HG02943 (cell line): ENCODE measurements around the gene PHTF2.

ENCODE experiments used
- ATAC-seq: cut with Tn5 transposase; IDR thresholded peaks from one replicate; pipeline ENCODE4 v1.9.1; 2021; ENCODE audit warnings: mild to moderate bottlenecking, low read depth, moderate library complexity; ENCODE audit not compliant: unreplicated experiment

The PHTF2 gene

GRCh38 chr7:77917500-77918262 lies 119.1 kb downstream of the PHTF2 start:
- no peak for ATAC-seq

GRCh38 chr7:77918676-77919075 lies 120.1 kb downstream of the PHTF2 start:
- no peak for ATAC-seq

DNA sequence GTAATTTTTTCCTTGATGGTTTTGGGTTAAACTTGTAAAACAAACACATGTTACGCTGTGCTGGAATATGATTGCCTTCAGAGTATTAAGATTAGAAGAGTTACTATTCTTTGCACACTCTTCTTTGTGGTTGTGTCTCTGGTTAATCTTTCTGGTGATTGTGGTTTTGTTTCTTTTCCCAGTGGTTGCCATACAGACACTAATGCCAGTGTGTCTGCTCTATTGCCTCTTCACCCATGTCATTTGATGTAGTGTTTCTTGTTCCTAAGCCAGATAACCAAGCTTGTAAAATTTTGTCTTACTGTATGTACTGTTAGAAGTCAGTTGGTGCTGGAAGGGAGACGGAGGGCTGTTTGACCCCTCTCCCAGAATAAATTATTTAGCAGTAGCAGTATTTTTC lies 124.8 kb downstream of the PHTF2 start:
- ATAC-seq = no peak

DNA sequence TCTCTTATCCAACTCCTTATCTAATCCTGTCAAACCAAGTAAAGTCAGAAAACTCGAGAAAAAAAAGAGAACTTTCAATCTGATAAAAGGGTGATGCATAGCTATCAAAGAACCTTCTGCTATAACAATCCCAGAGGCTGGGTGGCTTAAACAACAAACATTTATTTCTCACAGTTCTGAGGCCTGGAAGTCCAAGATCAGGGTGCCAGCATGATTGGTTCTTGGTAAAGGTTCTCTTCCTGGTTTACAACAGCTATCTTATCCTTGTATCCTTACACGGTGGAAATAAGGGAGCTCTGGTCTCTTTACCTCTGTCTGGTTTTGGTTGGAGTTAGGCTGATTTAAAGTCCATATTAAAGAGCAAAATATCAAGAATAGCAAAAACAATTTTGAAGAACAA lies 131.9 kb downstream of the PHTF2 start:
- no peak for ATAC-seq

DNA sequence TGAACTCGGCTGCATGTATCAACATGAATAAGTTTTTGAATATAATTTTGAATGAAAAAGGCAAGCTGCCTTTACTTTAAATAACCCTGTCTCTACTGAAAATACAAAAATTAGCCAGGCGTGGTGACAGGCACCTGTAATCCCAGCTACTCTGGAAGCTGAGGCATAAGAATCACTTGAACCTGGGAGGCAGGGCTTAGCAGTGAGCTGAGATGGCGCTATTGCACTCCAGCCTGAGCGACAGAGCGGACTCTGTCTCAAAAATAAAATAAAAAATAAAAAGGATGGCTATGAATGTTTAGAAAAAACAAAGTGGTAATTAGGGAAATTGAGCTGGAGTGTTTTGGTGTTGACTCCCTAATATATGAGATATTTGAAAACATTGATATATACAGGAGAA lies 133.3 kb downstream of the PHTF2 start:
- ATAC-seq = no peak

DNA sequence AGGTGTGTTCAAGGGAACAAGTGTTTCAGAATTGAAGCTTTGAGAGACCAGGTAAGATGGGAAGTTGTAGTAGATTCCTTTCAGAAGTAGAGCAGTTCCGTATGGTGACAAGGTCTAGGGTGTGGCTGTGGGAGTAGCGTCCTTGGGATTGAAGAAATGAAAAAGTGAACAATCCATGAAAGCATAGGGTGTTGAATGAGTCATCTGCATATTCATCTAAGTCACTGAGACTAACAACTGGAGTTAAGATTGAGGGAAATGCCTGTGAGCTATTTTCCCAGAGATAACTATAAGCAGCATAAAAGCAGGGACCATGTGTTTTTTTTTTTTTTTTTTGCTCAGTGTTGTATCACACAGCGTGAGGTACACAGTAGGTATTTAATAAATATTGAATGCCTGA lies 134.8 kb downstream of the PHTF2 start:
- no peak for ATAC-seq

GRCh38 chr7:77935652-77936348 lies 137.2 kb downstream of the PHTF2 start:
- ATAC-seq = no peak

- ATAC-seq = no peak
These were observed 142.1 kb downstream of the PHTF2 start for GRCh38 chr7:77940647-77941046.

DNA sequence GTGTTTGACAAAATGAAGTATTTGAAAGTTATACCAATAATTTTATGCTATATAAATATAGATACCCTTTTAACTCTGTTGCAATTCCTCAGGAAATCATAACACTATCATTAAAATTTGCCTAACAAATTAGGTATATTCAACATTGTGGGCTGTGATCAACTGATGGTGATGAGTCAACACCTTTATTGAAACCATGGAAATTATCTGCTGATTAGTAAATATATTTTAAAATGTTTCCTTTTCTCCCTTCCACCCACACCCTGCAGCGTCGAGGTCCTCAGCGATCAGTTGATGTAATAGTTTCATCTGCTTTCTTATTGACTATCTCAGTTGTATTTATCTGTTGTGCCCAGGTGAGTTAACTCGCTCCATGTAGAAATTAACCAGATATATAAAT lies 143.9 kb downstream of the PHTF2 start:
- ATAC-seq = no peak

GRCh38 chr7:77944183-77945182 lies 145.9 kb downstream of the PHTF2 start:
- ATAC-seq = no peak

DNA sequence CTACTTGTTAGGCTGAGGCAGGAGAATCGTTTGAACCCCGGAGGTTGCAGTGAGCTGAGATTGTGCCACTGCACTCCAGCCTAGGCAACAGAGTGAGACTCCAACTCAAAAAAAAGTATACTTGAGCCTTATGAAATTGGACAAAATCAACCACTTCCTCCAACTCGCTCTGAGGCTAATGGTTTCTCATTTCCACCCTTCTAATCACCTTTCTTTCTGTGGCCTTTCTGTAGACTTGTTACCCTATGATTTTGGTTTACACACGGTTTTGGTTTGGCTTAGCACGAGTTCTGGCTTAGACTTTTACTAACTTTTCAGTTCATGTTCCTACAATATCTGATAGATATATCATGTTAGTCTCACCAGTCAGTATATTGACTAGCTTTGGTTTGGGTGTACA lies 152.0 kb downstream of the PHTF2 start:
- no peak for ATAC-seq

- no peak for ATAC-seq
These were observed 156.4 kb downstream of the PHTF2 start for GRCh38 chr7:77954773-77955555.

GRCh38 chr7:77958436-77958835 lies 159.9 kb downstream of the PHTF2 start:
- no peak for ATAC-seq

DNA sequence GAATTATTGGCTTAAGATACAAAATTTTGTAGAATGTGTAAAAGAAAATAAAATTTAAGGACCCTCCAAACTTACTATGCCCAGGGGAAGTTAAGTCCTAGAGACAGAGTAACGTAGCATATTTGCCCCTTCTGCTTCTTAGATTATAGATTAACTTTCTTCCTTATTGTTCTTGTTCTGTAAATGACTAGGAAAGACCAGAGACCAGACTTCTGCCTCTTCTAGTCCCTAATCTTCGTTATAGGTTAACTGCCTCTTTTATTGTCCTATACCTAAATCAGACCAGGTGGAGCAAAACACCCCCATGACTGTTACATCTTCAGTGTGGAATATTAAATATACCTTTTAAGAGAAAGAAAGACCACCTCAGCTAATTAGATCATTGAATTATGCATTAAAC lies 160.5 kb downstream of the PHTF2 start:
- no peak for ATAC-seq

GRCh38 chr7:77960336-77960735 lies 161.8 kb downstream of the PHTF2 start:
- ATAC-seq = no peak

DNA sequence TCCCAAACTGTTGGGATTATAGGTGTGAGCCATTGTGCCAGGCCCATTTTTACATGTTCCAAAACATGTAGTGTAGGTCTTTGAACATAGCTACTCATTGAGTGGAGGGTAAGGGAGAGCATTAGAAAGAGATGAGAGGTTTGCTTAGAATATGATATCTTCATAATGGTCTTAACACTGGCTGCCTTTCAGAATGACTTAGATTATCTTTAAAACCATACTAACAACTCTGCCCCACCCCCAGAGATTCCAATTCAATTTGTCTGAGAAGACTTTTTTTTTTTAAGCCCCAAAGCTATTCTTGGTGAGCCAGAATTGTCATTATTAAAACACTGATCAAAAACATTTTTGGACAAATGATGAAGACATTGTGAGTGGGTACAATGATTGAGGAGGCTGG lies 168.9 kb downstream of the PHTF2 start:
- ATAC-seq = no peak

DNA sequence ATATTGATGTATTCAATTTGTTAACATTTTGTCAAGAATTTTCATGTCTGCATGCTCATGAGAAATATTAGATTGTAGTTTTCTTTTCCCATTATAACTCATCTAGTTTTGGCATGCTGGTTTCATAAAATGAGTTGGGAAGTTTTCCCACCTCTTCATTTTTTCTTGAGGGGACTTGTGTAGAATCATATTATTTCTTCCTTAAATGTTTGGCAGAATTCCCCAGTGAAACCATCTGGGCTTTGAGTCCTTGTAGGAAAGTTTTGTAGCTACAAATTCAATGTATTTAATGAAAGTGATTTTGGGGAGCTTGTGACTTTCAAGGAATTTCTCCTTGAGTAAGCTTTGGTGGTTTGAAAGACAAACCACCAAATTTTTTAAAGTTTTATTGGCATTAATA lies 173.2 kb downstream of the PHTF2 start:
- ATAC-seq = no peak

DNA sequence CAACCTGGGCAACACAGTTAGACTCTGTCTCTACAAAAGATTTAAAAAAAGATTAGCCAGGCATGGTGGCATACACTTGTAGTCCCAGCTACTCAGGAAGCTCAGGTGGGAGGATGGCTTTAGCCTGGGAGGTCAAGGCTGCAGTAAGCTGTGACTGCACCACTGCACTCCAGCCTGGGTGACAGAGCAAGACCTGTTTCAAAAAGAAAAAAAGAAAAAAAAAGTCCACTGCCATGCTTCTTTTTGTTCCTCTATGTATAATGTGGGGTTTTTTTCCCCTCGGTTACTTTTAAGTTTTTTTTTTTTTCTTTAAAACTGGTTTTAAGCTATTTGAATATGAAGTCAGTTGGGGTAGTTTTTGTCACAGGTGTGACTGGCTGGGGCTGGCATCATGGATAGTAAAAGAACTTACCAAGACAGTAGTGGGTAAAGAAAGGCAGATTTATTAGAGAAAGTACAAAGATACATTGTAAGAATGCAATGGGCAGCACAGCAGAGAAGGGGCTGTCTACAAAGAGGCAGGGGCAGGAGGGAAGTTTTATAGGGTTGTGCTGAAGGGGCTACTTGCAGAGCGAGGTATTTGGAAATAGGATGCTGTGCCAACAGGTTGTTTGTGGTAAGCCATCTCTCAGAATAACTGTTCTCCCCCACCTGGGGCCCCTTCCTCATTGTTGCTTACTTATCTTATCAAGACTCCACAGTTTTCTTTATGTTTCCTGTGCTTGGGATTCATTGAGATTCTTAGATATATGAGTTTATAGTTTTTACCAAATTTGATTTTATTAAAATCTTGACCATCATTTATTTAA lies 177.3 kb downstream of the PHTF2 start:
- no peak for ATAC-seq

- ATAC-seq = no peak
These were observed 180.6 kb downstream of the PHTF2 start for GRCh38 chr7:77979219-77979618.
